Adrenal gland (tissue), 5 donors: ENCODE measurements around the gene FLVCR1.

ENCODE experiments used
- CTCF ChIP-seq, 6 experiments: fragments of 450-650 bp in 4 of 6; fragments of 200-600 bp in 2 of 6; sonication (generic) in 1 of 6; IDR thresholded peaks; 1 replicate in 5 of 6; 2 replicates in 1 of 6; pipeline versions ENCODE4 v1.5.1 to v1.8.0; 2016 to 2021; ENCODE audit warnings: antibody characterized with exemption in 6 of 6, mild to moderate bottlenecking in 2 of 6, moderate library complexity in 1 of 6
- POLR2A ChIP-seq, 2 donors: fragments of 450-650 bp; IDR thresholded peaks; one replicate each; pipeline ENCODE4 v1.6.1; 2017; ENCODE audit warnings: antibody characterized with exemption in 2 of 2, mild to moderate bottlenecking in 2 of 2, moderate library complexity in 1 of 2
- donor health status: DM: no; HTN: no; CAD: no.

- TF ChIP-seq POLR2A (IDR thresholded peaks at IDR 0.05) (no peak), CTCF (IDR thresholded peaks at IDR 0.05) (no peak)
Measured at GRCh38 chr1:212824201-212824600, 33.9 kb upstream of the FLVCR1 start.
